NCI-H774 (cell line): ENCODE measurements around the gene NSL1.

ENCODE experiments used
- DNase-seq: peaks from one replicate; lab custom pipeline; 2025; lab: John Stamatoyannopoulos, UW

Gene NSL1

DNA sequence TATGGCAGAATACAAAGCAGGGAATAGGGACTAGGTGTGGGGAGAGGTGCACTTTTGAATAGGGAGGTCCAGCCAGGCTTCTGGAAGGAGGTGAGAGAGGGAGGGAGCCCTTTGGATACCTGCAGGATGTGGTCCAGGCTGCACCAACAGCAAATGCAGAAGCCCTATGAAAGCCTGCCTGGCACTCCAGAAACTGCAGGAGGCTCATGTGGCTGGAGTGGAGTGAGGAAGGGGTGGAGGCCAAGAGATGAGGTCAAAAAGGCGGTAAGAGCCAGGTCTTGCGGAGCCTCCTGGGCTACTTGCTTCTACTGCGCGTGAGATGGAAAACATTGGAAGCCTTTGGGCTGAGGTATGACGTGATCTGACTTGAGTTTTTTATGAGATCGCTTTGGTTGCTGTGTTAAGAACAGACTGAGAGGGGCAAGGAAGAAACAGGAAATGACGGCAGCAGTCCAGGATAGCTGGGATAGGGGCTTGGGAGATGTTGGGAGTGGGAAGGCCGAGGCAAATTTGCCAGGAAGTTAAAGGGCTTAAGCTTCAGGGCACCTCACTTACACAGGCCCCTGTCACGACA is 87.5 kb downstream of the NSL1 start:
- DNase-seq = no peak

DNA sequence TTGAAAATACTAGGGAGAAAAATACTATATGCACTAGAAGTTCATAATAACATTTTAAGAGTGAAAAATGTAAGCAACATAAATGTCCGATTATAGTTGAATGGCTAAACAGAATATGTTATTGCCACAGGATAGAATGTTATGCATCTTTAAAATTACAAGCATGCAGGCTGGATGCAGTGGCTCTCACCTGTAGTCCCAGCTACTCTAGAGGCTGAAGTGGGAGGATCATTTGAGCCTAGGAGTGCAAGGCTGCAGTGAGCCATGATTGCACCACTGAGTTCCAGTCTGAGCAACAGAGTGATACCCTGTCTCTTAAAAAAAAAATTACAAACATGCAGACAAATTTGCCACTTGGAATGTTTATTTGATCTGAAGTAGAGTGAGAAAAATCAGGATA is 88.9 kb downstream of the NSL1 start:
- DNase-seq = no peak

DNA sequence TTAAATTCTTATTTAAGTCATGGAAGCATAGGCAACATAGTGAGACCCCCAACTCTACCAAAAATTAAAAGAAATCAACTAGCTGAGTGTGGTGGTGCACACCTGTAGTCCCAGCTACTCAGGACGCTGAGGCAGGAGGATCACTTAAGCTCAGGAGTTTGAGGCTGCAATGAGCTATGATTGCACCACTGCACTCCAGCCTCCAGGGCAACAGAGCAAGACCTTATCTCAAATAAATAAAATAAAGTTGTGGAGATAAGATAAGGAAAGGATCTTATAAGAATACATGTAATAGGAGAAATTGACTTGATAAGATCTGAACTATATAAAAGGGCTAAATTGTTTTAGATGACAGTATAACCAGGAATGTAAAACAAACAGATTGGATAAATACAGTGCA is 89.7 kb downstream of the NSL1 start:
- no peak for DNase-seq

DNA sequence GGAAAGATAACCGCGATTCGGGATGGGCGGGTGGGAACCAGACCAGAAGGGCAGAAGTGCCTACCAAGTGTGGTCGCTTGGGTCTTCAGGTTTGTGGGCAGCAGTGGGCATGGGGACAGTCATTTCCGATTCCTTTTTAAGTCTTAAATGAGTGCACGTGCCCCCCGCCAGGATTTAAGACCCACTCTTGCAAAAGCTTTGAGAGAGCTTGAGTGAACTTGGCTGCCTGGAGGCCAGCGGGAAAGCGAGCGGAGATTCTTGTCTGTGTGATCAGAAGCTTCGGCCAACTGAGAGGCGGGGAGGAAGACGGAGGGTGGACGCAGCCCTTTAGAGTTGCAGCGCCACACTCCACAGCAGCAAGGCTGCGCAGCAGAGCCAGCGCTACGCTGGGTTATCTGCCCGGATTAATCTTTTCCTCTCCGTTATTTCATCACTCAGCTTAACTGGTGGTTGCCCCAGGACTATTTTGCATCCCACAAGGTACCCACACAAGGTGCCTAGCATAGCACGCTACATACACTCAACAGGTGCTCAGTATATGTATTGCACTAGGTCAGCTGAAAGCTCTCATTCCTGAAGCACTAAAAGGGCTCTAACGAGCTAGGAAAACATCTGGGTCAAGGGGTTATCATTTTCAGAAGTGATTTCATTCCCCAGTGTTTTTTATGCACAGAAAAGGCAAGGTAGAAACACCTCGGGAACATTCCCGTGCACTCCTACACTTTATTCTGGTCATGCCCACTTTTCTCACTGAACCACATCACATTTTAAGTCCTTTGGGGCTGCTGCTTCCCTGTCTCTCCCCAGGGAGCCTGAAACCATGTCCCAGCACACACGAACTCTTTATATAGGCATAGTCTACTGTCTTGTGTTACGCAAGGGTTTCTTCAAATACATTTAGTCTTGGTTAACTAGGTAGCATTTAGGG is 90.4 kb downstream of the NSL1 start:
- DNase-seq = no peak

DNA sequence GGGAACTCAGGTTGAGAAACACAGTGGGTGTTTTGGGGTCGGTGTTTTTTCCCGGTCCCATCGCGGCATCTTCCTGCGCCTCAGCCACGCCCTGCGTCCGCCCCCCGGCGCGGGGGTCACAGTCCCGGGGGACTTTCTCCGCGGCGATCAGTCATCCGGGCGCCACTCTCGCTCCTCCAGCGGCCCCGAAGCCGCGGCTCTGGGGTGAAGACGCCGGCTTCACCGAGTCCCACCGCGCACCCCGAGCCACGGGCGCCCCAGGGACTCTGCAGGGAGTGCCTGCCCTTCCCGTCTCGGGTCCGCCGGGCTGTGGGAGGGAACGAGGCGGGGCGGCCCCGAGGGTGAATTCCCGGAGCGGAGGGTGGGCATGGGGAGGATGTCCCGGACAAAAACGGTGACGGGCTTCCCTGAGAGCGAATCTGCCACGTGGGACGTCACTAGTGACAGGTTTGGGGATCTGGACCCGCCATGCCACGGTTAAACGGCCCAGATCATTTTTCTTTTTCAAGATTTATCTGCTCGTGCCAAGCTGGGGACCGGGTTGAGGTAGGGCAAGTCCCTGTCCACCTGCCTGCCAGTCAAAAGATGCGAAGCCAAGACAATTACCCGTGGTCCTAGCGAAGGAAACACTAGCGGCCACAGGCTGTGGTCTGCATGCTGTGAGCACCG is 91.2 kb downstream of the NSL1 start:
- no peak for DNase-seq

DNA sequence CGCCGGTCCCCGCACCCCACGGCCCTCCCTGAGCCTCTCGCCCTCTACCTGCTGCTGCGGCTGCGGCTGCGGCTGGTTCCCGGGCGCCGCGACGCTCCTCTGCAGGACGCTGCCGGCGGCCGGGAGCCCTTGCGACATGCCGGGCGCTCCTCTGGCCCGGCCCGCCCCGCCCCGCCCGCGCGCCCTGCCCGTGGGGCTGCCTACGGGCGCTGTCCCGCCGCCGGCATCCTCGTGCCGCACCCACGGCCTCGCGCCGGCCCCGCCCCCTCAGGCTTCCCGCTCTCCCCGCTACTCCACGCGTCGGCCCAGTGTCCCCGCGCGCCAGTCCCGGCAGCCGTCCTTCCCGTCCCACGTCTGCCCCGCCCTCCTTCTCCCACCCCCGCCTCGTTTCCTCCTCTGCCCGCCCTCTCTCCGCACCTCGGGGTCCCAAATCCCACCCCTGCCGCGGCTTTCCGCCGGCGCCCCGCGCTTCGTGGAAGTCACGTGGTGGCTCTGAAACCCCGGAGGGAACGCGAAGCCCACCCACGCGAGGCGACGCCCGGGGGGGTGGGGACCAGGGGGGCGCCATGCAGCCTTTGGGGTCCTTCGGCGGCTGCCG is 91.9 kb downstream of the NSL1 start, which contains the start of gene BATF3:
Gene BATF3 (minus strand): TSS at position 216 of the 598 bp plus-strand sequence. CDS start 78 bp downstream, at position 138.
- DNase-seq = no peak

DNA sequence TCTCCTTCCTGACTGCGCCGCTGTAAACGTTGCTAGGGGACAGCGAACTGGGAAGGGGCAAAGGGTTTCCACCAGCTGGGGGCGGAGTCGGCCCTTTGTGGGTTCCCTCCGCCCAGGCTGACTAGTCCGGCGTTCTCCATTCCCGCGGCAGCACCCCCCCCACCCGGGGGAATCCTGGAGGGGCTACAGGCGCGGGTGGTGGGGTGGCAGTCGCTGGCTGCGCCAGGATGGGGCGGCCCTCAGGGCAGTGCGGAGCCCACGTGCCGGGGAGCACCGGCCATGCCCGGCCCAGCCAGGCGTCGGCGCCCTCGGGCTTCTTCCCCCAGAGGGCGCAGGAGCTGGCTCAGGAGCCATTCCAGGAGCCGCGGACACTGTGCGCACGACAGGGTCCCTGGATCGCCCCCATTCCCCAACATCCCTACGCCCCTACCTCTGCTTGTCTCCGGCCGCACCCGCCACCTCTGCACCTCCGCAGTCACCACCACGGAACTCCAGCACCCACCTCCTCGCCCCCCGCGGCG is 92.4 kb downstream of the NSL1 start:
- peak; percentile 61 for DNase-seq

DNA sequence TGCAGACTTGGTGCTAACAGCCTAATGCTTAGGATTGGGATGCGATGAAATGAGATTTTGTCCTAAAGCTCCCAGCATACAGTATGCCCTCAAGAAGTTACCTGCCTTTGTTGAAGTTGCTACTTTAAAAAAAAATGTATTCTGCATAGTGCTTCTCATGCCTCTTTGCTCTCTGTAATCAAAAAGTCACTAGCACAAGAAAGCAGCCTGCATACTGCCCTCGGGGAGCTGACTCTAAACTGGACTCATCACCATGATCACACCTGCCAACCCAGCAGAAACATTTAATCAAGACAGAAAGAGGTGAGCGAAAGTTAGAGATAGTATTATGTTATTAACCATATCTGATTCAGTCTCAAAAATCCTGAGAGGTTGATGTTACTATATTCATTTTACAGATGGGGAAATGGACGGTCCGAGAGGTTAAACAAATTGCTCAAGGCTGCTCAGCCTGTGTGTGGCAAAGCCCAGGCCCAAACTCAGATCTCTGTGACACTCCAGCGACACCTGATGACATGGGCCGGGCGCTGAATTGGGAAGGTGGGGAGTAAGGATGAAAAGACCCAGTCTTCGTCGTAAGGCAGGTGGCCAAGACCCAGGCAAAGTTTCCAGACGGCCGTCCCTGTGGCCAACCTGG is 93.0 kb downstream of the NSL1 start:
- DNase-seq = no peak

DNA sequence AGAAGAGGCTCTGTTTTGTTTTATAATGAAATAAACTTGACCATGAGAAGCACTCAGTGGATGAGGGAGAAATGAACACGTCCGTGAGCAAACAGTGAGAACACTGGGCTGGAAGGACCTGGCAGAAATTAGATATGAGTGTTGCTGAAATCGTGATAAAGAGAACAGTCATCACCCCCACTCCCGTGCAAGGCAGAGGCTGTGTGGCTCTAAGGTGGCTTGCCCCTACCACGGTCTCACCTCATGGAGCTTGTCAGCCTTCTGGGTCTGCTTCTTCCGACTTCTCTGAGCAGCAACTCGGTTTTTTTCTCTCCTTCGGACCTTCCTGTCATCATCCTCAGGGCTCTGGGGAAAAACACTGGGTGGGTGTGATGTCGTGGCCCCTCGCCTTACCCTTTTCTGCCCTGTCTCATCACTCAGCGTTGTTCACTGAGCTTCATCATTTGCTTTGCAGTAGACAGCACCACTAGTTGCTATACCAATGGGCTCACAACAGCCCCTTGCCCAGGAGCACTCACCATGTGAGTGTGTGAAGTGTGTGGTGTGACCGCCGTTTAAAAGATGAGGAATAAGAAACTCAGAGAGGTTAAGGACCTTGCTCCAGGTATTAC is 94.8 kb downstream of the NSL1 start:
- DNase-seq = no peak

DNA sequence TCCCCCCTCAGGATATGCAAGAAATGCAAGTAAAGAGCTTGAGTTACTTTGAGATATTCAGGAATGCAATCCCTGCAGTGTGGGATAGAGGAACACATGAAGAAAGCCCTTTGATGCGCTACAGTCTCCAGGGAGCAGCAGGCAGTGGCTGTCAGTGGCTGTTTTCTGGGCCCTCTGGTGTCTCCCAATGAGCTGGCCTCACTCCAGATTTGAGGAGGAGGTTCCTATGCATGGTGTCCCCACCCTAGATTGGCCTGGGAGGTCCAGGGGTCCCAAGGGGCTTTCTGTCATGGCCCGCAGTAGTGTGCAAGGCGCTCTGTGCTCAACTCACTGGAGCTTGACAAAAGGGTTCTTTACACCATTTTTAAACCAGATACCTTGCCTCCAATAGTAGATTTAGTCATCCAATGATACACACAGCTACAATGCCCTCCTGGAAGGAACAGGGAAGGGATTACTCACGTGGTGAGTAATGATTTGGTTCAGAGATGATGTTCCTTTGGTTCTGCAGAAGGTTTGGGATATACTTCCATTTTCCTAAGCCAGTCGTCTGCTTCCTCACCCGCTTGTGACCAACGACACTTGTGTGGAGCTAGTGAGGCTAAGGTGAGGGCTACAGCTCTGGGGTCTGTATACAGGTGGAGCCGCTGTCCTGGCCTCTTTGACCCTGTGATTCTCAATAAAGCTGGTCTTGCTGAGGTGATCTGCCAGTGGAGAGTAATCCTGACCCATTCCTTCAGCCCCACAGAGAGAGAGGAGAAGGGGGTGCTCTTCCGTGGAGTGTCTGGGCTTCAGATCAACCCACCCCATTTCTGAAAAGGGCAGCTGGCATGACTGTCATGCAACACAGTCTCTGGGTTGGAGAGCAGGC is 98.6 kb downstream of the NSL1 start:
- DNase-seq = no peak

DNA sequence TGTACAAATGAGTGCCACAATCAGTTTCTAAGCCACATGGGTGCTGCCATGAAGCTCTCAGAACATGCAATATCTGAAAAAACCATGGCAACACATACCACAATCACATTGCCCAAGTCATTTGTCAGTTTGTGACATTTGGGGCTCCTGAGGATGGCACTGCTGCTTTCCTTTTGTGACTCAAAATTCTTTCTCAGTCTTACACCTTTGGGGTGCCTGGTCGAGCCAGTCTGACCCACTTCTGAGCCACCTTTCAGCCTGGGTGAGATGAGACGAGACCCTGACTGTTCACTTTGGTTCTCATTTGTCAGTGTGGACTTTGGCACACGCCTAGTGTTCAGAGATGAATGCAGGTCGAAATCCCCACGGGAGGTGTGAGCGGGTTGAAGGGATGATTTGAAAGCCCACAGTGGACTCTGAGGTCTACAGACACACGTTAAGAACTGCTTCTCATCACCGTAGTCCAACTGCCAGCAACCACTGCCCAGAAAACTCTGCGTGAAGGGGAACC is 100.0 kb downstream of the NSL1 start:
- no peak for DNase-seq

DNA sequence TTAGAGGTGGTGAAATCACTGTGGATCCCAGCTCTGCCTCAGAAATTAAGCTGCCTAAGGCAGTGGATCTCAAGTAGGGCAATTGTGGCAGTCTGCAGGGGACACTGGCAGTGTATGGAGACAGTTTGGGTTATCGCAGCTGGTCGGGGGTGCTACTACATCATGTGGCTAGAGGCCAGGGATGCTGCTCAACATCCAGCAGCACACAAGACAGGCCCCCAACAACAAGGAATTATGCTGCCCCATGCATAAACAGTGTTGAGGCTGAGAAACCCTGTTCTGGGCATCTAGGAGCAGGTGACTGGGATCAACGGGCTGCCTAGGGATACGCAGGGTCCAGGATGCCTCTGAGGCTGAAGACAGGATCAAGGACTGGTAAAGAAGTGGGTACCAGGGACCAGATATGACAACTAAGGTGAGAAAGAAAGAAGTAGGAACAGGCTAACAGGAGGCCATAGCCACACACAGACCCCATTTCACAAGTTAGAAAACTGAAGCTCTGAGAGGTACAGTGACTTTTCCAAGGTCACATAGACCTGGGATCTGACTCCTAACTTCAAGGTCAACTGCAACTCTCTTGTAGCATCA is 100.7 kb downstream of the NSL1 start:
- DNase-seq = no peak

DNA sequence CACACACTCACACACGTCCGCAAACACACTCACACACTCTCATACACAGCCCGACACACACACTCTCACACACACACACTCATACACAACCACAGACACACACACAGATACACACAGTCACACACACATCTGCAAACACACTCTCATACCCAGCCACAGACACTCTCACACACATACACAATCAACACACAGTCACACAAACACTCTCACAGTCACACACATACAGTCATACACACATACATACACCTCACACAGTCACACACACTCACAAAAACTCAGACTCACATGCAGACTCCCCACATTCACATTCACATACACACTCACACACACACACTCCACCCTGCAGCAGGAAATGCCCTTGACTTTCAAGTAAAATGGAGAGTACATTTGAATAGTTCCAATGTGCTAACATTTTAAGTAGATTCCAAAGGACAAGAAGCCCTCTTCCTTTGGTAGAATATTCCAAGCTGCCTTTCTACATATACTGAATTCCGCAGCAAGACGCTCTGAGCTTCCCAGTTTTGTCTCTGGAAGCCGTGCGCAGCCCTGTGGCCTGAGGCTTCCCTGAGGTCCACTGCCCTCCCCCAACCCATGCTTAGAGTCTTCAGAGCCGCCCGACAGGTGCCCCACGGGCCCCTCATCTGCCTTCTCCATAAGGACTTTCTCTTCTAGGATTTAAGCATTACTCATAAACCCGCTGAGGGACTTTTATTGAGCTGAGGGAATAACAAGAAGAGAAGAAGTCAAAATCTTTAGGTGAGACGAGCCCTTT is 101.6 kb downstream of the NSL1 start:
- DNase-seq = no peak

DNA sequence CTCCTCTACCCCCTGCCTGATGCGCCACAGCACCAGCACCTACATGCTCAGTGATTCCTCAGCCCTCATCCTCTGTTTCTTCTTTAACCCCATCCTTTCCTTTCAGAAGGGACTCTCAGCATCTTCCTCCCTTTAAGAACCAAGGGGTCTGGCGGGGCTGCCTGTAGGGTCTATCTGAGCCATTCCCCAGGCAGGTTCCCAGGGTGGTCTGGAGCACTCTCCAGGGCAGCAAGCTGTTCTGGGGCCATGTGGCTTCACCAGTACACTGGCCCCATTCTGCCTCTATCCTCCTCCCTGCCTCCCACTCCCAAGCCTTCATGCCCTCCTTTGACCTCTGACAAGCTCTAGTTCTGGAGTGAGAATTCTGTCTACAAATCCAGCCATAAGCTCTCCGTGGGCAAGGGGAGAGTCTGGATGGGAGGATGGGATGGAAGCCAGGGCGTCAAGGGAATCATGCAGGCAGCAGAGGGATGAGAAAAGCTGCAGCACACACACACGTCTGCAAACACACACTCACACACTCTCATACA is 102.3 kb downstream of the NSL1 start:
- no peak for DNase-seq

DNA sequence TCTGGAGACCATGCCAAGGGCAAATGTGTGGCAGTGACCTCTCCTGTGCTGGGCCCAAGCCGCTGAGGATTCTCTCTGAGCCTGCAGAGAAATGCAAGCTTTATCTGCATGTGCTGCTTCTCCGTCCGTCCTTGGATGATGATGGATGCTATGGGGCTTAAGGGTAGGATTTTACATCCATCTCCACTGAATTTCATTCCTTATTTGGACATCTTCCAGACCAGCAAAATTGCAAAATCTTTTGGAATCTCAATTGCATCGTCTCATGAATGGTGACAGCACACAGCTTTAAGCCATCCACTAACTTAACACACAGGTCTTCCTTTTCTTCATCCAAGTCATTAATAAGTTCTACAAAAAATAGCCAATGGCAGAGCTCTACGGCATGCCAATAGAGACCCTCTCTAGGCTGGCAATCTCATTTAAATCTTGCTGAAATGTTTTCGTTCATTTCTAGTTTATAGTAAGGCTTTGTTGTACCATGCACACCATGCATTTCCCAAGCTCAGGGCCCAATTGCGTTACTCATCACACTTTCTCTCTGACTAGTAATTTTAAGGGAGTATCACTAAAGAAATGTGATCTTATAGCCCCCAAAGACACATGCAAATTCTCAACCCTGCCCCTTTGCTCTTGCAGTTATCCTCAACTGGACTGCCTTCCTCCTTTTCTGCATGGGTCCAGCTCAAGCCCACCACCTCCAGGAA is 103.1 kb downstream of the NSL1 start:
- DNase-seq = no peak

DNA sequence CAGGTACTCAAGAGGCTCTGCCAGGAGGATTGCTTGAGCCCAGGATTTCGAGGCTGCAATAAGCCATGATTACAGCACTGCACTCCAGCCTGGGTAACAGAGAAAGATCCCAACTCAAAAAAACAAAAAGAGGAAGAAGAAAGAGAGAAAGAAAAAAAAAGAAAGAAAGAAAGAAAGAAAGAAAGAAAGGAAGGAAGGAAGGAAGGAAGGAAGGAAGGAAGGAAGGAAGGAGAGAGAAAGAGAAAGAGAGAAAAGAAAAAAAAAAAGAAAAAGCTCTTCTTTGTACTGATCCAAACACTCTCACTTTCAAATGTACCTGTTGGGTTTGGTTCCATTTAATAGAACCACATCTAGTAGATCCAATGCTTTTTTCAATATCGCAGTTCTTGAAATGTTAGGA is 103.8 kb downstream of the NSL1 start:
- no peak for DNase-seq

DNA sequence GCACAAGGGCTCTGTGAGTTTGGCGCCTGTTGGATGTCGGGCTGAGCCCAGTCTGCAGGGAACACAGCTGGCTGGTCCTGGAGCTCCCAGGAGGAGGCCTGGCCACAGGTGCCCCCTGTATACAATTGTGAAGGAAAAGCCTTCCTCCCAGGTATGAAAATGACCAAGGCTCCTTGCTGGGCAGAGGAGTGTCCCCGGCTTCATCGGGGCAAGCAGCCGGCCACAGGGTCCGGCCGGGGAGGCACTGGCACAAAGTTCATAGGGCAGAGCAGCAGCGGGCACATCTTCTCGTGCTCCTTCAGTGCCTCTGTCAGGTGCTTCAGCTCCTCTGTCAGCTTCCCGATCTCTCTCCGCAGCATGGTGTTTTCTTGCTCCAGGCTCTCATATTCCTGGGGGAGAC is 105.0 kb downstream of the NSL1 start:
- DNase-seq = no peak

DNA sequence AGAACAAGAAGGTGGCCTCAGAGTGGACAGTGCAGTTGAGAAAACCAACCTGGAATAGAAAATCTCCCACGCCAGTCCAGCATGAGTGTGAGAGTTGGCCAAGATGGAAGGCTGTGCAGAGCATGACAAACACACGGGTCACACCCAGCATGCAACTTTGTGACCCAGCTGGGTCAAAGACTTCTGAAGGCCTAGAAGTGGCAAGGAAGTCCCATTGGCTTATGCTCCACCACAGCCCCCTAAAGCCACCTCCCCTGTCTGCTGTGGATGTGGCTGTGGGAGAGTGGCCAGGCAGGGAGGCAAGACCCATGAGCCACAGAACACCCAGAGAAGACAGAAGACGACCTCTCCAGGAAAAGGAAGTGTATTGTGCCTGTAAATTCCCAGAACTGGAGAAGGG is 105.5 kb downstream of the NSL1 start:
- no peak for DNase-seq
